ENCODE results near the gene ABCD1.
"Not testable (repeated sequence)": the region's sequence is repeated elsewhere in the genome, so short reads cannot be mapped to it uniquely, and the experiment has no call there.

ABCD1 gene

DNA sequence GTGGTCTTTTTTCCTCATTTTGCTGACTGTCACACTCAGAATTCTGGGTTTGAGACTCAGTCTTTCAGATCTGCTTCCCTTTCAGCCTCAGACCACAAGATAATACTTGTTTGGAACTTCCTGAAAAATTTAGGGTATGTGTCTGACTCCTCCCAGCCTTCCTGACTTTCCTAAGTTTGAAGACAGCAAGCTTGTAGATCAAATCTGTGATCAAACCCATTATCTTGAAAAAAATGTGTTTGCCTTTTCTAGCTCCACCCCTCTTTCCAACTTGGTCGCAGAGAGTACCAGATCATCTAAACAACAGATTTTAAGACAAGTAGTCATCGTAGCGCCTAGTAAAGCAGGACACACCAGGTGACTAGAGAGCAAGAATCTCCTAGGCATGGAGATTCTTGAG lies 10.4 kb upstream of the ABCD1 start:
- no peak for DNase-seq

DNA sequence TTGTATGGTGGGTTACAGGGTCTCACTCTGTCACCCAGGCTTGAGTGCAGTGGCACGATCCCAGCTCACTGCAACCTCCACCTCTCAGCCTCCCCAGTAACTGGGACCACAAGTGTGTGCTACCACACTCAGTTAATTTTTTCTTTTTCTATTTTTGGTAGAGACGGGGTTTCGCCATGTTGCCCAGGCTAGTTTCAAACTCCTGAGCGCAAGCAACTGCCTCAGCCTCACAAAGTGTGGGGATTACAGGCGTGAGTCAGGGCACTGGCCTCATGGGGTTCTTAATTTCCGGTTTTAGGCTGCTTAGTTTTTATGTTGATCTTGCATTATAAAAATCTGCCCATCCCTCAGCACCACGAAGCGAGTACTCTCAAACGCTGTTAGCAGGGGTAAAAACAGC lies 7.2 kb upstream of the ABCD1 start:
- DNase-seq, result no peak

DNA sequence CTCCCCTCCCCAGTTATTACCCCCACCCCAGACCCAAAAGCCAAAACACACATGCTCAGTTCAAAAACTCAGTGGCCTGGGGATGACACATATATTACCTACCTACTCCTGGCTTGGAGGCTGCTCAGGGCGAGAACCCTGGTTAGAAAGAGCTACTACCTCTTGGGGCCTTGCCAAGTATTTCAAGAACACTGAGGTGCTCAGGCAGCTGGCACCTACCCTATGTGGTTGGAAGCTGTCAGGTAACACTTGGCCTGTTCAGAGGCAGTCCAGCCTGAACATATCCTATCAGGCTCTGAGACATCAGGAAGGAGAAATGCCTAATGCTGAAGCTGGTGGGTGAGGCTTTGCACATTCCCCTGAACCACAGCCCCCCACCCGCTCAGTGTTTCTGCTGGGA lies 5.4 kb upstream of the ABCD1 start:
- DNase-seq, result no peak

DNA sequence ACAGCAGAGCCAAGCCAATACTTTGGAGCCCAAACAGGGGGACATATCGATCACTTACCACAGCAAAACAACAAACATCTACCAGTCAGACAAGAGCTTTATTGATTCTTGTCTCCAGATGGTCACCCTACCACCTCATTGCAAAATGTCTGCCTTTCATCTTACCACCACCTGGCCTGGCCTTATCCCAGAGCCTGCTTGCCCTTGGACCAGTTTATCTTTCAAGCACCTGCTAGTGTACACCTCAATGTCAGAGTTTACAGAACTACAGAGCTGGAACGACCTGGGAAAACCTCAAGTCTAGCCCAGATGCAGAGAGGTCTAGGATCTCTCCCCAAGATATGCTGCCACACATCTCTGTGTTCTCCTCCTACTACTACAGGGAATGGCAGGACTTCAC lies 5.0 kb upstream of the ABCD1 start:
- DNase-seq, result no peak

DNA sequence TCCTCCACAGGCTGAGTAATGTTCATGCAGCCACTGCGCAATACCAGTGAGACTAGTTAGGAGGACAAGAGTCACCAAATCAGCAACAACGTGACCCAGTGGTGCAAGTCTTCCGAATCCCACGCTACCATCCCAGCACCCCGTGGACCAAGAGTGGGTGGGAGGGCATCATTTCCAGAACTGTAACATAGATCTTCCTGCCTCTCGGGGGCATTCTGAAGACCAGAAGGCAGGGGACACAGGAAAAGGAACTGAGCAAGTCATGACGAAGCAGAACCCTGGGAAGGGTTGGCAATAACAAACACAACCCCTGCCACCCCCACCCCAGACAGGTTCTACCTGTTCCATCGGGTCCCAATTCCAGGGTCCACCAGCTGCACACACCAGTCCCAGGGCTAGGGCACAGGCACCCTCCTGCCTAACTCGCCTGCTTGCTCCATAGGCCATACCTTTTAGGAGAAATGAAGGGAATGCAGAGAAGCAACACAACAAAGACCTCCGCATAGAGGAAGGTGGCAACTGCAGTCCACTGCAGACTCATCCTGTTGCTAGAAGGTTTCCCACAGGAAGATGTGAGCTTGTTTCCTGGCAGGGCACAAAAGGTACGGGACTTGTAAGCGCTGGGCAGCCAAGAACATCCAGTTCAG lies 1.8 kb upstream of the ABCD1 start:
- no peak for DNase-seq

DNA sequence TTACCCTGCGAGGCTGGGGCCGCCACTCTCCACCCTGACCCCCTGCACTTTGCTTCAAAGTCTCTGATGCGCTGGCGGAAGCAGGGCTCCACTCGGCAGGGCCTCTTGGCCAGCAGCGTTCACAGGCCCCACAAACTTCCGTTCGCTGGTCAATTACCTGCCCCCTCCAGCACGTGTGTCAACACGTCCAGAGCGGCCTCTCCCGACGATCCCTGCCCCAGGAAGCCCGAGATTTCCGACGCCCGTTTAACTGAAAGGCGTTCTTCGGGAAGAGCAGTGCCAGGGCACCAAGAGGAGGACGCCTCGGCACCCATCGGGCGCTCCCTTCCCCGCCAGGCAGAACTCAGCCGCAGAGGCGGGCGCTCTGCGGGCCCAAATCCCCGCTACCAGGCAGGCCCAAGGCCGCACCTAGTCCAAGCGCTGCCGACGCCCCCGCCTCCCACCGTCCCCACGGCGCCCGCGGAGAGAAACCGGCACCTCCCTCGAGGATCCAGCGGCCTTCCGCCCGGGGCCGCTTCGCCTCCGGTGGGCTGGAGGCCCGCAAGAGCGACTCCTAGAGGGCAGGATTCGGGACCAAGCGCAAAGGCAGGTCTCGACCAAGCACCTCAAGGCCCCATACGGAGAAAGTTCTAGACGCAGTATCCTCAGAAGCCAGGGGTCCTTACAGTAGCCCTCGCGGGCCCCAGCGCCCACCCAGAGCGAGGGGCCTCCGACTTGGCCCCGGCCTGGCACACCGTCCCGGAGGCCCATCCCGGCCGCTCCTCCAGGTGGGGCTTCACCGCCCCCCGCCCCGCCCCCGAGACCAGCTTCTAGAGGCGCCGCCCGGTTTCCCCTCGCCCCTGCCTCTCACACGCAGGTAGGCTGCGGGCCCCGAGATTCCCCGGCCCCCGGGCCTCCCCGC lies 1.1 kb upstream of the ABCD1 start:
- no peak for DNase-seq

GRCh38 chrX:153725039-153725831 lies 579 bp downstream of the ABCD1 start:
- no peak for DNase-seq

DNA sequence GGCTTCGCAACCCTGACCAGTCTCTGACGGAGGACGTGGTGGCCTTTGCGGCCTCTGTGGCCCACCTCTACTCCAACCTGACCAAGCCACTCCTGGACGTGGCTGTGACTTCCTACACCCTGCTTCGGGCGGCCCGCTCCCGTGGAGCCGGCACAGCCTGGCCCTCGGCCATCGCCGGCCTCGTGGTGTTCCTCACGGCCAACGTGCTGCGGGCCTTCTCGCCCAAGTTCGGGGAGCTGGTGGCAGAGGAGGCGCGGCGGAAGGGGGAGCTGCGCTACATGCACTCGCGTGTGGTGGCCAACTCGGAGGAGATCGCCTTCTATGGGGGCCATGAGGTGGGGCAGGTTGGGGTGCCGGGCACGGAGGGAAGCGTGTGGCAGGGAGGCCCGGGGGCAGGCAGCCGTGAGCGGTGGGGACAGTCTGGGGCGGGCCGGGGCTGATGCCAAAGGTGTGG lies 1.2 kb downstream of the ABCD1 start:
- no peak for DNase-seq

GRCh38 chrX:153726286-153727122 lies 1.8 kb downstream of the ABCD1 start:
- DNase-seq, result no peak

DNA sequence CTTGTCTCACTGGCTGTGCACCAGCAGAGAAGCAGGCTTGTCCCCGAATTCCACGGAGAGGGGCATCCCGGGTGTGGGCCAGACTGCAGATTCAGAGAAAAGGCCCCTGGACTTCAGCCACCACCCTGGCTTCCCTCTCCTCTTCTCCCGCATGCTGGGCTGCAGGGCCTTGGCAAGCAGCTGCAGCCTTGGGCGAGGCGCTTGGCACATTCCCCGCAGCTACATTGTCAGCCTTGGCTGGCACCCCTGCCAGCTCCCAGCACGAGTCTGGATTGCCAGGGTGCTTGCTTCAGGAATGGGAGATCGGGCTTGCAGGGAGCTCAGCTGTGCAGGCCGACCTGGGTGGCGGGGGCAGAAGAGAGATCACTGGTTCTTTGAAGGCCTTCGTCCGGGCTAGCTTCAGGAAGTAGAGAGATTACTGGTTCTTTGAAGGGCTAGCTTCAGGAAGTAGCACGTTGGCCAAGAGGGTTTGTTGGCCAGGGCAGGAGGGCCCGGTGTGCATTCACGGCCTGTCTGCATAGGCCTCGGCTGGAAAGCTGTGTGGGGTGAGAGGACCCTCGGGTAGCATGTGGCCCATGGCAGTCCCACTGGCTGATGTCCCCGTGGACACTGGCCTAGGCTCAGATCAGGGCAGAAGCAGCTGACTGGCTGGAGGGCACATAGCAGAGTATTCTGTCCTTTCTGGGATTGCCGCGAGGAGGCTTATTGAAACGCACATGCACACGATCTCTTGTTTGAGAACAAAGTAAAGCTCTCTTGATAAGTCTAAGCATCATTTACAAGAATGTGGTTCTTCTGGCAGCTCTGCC lies 2.7 kb downstream of the ABCD1 start:
- DNase-seq, result no peak

DNA sequence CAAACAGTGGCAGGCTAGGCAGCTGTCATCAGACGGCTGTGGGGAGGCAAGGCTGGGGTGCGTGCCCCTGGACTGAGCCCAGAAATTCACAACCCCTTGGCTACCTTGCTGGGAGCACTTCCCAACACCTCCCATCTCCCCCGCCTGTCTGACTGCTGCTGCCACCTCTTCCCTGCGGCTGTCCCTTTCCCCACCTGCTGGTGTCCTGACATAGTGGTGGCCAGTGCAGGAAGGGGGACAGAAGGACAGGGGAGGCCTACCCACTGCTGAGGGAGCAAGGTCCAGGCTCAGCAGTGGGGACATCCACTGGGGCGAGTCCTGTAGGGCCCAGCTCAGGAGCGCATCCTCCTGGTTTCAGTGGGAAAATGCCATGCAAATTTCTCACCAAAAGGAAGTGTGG lies 3.4 kb downstream of the ABCD1 start:
- DNase-seq, result no peak

GRCh38 chrX:153728951-153729631 lies 4.4 kb downstream of the ABCD1 start:
- no peak for DNase-seq

- DNase-seq, result not testable (repeated sequence)
These were observed 5.5 kb downstream of the ABCD1 start for GRCh38 chrX:153730115-153730514.

DNA sequence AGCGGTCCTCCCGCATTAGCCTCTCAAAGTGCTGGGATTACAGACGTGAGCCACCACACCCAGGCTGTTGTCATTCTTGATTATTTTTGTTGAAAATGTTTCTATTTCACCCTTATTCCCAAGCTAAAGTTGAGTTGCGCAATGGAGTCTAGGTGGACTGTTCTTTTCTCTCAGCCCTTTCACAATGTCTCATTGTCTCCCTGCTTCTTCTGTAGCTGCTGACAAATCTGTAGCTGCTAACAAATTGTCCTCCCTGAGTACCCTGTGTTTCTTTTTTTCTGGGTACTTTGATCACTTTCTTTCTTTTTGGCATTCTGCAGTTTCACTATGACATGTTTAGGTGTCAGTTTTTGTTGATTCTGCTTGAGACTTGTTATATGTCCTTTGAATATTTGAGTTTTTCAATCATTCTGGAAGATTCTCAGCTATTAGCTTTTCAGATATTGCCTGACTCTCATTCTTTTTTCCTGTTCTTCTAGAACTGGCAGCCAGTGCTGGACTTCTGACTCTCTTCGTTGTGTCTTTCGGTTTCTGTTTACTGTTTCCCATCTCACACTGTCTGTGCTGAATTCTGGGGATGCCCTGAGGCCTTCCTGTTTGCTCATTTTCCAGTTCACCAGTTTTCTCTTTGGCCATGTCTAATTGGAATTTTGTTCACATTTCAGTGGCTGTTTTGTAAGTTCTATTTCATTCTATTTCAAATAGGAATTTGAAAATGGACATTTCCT lies 6.6 kb downstream of the ABCD1 start:
- DNase-seq, result no peak

DNA sequence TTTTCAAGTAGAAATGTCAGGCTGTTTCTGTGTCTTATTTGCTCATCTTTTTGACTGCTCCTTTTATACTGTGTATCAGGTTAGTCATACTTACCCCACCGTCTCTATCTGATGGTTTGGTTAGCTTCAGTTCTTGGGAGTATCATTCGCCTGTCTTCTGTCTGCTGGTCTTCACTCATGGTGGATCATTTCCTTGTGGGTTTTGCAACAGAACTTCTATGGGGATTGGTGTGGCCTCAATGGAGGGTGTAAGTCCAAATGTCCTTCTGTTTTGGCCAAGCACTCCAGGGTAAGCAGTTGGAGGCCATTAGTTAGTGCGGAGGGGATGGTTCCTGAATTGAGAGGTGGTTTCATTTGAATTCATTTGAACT lies 7.2 kb downstream of the ABCD1 start:
- DNase-seq, result no peak

DNA sequence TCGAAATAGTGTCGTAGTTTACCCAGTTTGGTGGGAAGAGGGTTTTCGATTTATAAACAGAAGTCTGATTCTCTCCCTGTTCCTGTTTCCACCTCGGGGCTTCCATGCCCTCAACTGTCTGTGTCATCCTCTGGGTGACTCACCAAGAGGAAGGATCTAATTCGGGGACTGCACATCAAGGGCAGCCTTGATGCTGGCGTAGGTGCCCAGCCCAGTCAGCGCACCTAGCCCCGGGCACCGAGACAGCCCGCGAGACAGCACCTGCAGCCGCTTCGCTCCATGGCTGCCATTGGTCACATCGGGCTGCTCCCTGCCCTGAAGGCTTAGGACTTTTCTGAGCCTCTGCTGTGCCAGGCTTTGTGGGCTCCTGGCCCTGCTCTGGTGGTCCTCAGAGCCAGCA lies 7.7 kb downstream of the ABCD1 start:
- DNase-seq, result no peak

- DNase-seq, result no peak
These were observed 9.1 kb downstream of the ABCD1 start for GRCh38 chrX:153733651-153734240.

DNA sequence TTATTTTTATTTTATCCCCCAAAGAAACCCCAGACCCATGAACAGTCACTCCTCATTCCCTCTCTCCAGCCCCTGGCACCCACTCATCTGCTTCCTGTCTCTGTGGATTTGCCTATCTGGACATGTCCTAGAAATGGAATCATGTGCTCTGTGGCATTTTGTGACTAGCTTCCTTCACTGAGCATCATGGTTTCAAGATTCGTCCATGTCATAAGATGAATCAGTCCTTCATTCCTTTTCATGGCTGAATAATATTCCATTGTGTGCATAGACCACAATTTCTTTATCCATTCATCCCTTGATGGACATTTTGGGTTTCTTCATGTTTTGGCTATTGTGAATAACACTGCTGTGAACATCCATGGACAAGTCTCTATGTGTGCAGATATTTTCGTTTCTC lies 10.2 kb downstream of the ABCD1 start:
- no peak for DNase-seq

DNA sequence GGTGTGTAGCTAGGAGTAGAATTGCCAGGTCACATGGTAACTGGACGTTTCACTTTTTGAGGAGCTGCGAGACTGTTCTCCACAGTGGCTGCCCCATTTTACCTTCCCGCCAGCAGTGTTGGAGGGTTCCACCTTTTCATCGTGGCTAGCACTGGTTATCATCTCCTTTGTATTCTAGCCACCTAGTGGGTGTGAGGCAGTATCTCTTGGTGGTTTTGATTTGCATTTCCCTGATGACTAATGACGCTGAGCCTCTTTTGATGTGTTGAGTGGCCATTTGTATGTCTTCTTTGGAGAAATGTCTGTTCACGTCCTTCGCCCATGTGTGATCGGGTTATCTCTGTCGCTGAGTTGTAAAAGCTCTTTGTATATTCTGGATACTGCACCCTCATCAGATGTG lies 10.6 kb downstream of the ABCD1 start:
- DNase-seq, result no peak

Measured in right forelimb (tissue), 1 donor.